ENCODE measurements around the gene PCLAF.
"Not testable (repeated sequence)": the region's sequence is repeated elsewhere in the genome, so short reads cannot be mapped to it uniquely, and the experiment has no call there.

PCLAF gene

GRCh38 chr15:64369078-64369607 is 12.1 kb downstream of the PCLAF start:
- no peak for DNase-seq (ENCODE audit: low read depth in 2 of 2)

DNA sequence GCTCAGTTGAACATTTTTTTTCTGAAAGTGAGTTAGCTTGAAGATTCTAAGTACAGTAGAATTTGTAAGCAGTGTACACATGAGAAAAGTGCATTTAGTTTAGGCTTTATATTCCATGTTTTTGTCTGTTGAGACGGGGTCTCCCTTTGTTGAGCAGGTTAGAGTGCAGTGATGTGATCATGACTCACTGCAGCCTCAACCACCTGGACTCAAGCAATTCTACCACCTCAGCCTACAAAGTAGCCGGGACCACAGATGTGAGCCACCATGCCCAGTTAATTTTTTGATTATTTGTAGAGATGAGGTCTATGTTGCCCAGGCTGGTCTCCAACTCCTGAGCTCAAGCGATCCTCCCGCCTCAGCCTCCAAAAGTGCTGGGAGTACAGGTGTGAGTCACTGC is 20.0 kb downstream of the PCLAF start:
- DNase-seq (ENCODE audit: low read depth in 2 of 2): no peak

- no peak for DNase-seq (ENCODE audit: low read depth in 2 of 2)
These were observed 24.6 kb downstream of the PCLAF start for GRCh38 chr15:64356710-64357040.

DNA sequence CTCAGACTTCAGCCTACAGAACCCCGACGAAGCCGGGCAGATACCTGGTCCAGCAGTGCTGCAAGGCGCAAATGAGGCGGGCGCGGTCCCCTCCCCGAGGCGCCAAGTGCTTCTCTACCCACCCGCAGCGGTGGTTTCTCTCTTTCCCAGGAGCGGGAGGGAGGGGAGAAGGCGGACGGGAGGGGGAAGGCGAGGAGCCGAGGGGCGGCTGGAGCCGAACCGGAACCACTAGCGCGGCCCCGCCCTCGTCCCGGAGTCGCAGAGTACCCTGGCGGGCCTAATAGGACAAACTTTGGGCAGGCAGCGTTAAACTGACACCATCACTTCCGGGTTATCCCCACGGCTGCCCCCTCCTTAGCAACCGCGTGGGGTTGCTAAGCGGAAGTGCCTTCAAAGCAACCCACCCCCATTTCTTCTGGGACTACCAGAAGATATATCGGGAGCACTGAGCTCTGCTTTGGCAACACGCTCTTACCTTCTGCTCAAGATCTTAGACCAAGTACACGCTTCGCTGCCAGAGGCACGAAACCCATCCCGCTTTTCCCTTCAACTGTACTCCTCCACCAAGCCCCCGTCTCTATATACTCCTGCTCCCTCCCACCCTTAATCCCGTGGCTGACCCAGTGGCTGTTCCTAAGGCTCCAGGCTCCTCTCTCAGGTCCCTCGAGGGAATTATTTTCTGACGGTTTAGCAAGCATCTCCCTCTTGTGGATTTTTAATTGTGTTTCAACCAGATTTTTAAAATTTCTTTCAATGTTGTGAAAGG is 25.1 kb downstream of the PCLAF start, which contains the start of gene CSNK1G1:
Gene CSNK1G1 (minus strand): TSS at position 230 of the 766 bp plus-strand sequence. CDS start 55,674 bp downstream, outside the sequence.
- DNase-seq (ENCODE audit: low read depth in 2 of 2): peak; percentile 82 to 86

DNA sequence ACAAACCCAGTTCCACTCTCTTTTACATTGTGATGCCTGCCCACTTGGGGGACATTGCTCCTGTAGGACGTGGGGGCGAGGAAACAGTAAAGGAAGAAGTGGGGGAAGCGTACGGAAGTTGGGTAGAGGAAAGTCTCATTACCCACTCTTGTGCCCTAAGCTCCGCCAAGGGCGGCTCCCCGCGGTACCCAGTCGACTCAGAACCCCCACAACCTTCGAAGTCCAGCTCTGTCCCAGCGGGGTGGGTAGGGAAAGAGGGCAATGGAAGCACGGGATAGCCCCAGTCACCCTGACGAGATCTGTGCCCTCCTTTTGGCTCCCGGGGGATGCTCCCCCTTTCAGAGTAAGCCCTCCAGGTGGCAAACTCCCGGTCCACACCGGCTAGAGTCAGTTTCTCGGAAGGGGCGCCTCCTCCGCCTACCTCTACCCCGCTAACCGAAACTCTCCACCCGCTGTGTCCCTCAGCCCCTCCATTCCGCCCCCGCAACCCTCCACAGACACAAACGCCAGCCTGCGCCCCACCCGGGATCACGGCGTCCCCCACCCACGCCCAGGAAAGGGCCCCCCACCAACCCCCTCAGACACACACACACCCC is 25.8 kb downstream of the PCLAF start:
- peak in 1 of 2 donors; percentile 4 for DNase-seq (ENCODE audit: low read depth in 2 of 2)

GRCh38 chr15:64354688-64355344 is 26.4 kb downstream of the PCLAF start:
- DNase-seq (ENCODE audit: low read depth in 2 of 2): no peak

DNA sequence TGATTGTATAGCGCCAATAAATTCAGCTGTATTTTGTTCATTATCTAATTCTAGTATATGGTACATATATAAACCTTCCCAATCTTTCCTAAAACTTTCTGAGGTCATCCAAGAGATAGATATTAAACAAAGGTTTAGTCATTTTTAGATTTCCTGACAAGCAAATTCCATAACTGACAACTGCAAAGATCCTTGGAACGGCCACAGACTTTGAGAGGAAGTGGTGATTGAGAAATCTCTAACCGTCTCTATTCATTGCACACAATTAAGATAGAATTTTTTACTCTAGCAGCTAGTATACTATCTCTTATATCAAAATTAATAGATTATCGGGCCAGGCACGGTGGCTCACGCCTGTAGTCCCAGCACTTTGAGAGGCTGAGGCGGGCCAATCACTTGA is 30.0 kb downstream of the PCLAF start:
- DNase-seq (ENCODE audit: low read depth in 2 of 2): no peak

- no peak for DNase-seq (ENCODE audit: low read depth in 2 of 2)
These were observed 31.9 kb downstream of the PCLAF start for GRCh38 chr15:64349375-64349774.

- DNase-seq (ENCODE audit: low read depth in 2 of 2): no peak
These were observed 32.8 kb downstream of the PCLAF start for GRCh38 chr15:64348455-64348854.

DNA sequence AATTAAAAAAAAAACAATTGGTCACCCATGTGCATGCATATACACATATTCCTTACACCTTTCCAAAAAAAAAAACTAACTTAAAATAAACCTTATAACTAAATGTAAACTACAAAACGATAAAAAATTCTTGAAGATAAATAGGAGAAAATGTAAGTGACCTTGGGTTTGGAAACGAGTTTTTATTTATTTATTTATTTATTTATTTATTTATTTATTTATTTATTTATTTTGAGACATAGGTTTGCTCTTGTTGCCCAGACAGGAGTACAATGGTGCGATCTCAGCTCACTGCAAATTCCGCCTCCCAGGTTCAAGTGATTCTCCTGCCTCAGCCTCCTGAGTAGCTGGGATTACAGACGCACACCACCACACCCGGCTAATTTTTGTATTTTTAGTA is 35.0 kb downstream of the PCLAF start:
- DNase-seq (ENCODE audit: low read depth in 2 of 2): not testable (repeated sequence)

GRCh38 chr15:64344651-64345294 is 36.5 kb downstream of the PCLAF start:
- DNase-seq (ENCODE audit: low read depth in 2 of 2): no peak

DNA sequence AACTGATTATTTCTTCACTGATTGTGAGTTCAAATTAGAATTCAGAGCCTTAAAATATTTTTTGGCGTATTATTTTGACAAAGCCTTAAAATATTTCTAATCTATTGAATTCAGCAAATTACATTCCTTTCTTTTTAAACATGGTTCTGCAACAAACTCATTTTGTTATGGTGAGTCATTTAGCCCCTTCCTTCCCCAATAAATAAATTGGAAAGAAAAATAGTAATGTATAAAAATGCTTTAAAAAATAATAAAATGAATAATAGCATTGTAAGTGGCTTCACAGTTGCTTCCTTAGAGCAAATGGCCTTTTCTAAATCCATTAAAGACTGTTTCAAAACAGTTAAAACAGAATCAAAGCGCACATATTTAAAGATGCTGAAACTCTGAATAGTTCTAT is 37.4 kb downstream of the PCLAF start:
- no peak for DNase-seq (ENCODE audit: low read depth in 2 of 2)

GRCh38 chr15:64343222-64343621 is 38.0 kb downstream of the PCLAF start:
- no peak for DNase-seq (ENCODE audit: low read depth in 2 of 2)

DNA sequence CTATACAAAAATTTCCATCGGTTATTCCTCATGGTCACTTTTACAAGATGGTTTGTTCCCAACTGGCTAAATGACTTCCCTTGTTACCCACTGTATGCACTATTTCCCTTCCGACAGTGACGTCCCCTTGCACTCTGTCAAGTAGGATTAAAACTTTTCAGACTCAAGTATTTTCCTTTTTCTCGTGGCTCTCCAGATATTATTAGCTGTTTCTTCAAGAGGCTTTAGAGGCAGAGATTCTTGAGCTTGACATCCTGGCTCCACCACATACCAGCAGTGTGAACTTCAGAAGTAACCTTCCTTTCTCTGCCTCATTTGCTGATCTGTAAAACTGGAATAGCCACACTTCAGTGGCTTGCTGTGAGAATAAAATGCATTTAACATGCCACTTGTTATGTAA is 39.3 kb downstream of the PCLAF start:
- no peak for DNase-seq (ENCODE audit: low read depth in 2 of 2)

DNA sequence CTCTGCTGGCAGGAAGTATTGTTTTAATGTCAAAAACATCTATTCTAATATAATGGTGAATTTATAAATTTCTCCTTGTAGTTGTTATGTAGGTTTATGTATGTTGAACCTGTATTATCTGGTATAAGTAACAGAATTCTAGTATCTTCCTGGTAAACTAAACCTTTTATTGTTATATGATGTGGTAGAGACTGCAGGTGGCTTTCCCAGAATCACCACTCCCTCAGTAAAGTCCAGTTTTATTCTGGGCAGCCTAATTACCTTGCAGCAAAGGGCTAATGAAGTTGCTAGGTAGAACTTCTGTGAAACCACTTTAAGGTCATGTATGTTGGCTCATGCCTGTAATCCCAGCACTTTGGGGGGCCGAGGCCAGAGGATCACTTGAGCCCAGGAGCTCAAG is 40.9 kb downstream of the PCLAF start:
- no peak for DNase-seq (ENCODE audit: low read depth in 2 of 2)

DNA sequence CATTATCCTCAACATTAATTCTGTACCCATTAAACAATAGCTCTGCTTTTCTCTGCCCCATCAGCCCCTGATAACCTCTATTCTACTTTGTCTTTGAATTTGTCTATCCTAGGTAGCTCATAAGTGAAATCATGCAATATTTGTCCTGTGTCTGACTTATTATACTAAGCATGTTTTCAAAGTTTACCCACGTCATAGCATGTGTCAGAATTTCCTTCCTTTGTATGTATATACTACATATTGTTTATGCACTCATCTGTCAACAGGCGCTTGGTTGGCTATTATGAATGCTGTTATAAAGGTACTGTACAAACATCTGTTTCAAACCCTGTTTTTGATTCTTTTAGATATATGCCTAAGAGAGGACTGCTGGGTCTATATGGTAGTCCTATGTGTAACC is 43.5 kb downstream of the PCLAF start:
- DNase-seq (ENCODE audit: low read depth in 2 of 2): no peak

DNA sequence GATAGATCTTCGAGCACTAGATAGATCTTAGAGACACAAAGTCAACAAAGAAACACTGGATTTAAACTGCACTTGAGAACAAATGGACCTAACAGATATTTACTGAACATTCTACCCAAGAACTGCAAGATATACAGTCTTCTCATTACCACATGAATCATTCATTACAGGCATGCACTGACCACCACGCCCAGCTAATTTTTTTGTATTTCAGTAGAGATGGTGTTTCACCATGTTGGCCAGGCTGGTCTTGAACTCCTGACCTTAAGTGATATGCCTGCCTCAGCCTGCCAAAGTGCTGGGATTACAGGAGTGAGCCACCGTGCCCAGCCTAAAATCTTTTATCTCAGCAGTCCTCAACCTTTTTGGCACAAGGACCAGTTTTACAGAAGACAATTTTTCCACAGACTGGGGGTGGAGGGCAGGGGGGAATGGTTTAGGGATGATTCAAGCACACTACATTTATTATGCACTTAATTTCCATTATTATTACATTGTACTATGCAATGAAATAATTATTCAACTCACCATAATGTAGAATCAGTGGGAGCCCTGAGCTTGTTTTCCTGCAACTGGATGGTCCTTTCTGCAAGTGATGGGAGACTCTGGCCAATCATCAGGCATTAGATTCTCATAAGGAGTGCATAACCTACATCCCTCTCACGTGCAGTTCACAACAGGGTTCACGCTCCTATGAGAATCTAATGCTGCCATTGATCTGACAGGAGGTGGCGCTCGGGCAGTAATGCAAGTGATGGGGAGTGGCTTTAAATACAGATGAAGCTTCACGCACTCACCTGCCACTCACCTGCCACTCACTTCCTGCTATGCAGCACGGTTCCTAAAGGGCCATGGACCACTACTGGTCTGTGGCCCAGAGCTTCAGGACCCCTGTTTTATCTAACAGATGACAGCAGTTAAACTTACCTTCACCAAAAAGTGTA is 47.0 kb downstream of the PCLAF start:
- DNase-seq (ENCODE audit: low read depth in 2 of 2): no peak

- no peak for DNase-seq (ENCODE audit: low read depth in 2 of 2)
These were observed 47.7 kb downstream of the PCLAF start for GRCh38 chr15:64333516-64333915.

GRCh38 chr15:64331668-64332067 is 49.6 kb downstream of the PCLAF start:
- DNase-seq (ENCODE audit: low read depth in 2 of 2): not testable (repeated sequence)

GRCh38 chr15:64326975-64327374 is 54.3 kb downstream of the PCLAF start:
- not testable (repeated sequence) for DNase-seq (ENCODE audit: low read depth in 2 of 2)

- DNase-seq (ENCODE audit: low read depth in 2 of 2): not testable (repeated sequence)
These were observed 54.8 kb downstream of the PCLAF start for GRCh38 chr15:64326458-64326857.
